Measurements from ENCODE around the gene PDE2A.

DNA sequence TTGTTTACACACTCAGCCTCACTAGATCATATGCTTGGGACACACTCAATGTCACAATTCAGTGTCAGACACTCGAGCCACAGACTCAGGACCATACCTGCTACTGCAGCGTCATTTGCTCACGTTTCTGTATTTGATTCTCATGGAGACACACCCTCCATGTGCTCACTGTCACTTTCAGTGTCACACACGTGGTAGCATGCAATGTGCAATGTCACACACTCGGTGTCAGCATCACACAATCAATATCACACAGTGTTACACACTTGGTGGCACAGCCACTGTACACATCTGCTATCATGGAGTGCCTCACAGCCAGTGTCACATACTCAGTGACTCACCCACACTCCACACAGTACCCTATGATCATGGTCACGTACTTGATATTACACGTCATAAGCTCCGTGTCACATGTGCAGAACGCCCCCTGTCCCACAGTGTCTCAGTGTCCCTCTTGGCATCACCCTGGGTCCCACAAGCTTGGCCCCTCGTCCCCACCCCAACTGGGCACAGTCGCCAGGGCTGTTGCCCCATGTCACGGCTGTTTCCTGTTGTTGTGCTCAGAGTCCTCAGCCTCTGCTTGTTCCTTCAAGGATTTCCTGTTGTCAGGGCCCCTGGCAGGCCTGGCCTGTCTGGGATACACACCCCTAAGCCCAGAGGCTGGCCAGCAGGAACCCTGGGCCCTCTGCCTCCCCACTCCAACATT, 49.6 kb downstream of the PDE2A start:
- TF ChIP-seq EZH2 (IDR thresholded peaks at IDR 0.05) (no peak), POLR2AphosphoS5 (IDR thresholded peaks at IDR 0.05; ENCODE audit: borderline replicate concordance, low read depth, low read length) (no peak)
